HG03342 (cell line): ENCODE results near the gene TTBK2.

Experiments used
- ATAC-seq: cut with Tn5 transposase; IDR thresholded peaks from one replicate; pipeline ENCODE4 v1.9.1; 2021; ENCODE audit warnings: mild to moderate bottlenecking, moderate library complexity; ENCODE audit not compliant: unreplicated experiment

TTBK2 gene

GRCh38 chr15:42696626-42697025 is 224.0 kb downstream of the TTBK2 start:
- no peak for ATAC-seq

- no peak for ATAC-seq
Observed at GRCh38 chr15:42695527-42696071, 225.0 kb downstream of the TTBK2 start.

- no peak for ATAC-seq
Observed at GRCh38 chr15:42694398-42694797, 226.2 kb downstream of the TTBK2 start.

- ATAC-seq = no peak
Observed at GRCh38 chr15:42693942-42694341, 226.6 kb downstream of the TTBK2 start.

GRCh38 chr15:42693496-42693895 is 227.1 kb downstream of the TTBK2 start:
- no peak for ATAC-seq

GRCh38 chr15:42692997-42693396 is 227.6 kb downstream of the TTBK2 start:
- no peak for ATAC-seq

GRCh38 chr15:42692536-42692935 is 228.0 kb downstream of the TTBK2 start:
- ATAC-seq = no peak

- ATAC-seq = no peak
Observed at GRCh38 chr15:42691770-42692169, 228.8 kb downstream of the TTBK2 start.

GRCh38 chr15:42691308-42691707 is 229.3 kb downstream of the TTBK2 start:
- ATAC-seq = no peak
